ENCODE results near the gene RBP5. TPM values are rescaled to one million over a fixed set of nuclear protein-coding genes. Genes with fewer than 3 reads are reported as not detected.

The RBP5 gene
- total and polyA plus RNA-seq, 10 of the 15 experiments (the other 5 are each of a cell fraction or from before 2014, with no cell fraction given) = 0.11 to 1.1 (median 0.31) TPM; not detected in 4

- Histone ChIP-seq H3K9me3 (replicated peaks; ENCODE audit: control insufficient read depth, insufficient read depth, low read length) (peaks cover 6% of the 10 kb centered on the region), H3K36me3 (ENCODE audit: control insufficient read depth in 2 of 2, insufficient read depth in 2 of 2, low read length in 1 of 2) (0 out of 4 replicates have a peak, but pooled peaks cover 0 to 3% of the 10 kb centered on the region in 2 experiments), H3K4me2 (ENCODE audit: control insufficient read depth, insufficient read depth) (no peak overlapping the region), H2AFZ (ENCODE audit: control insufficient read depth, low read depth, low read length) (no peak overlapping the region), H3K27ac (ENCODE audit: control insufficient read depth, insufficient read depth) (no peak overlapping the region), H3K4me3 (no peak overlapping the region), H4K20me1 (ENCODE audit: control insufficient read depth, insufficient read depth) (no peaks in the 10 kb centered on the region), H3K79me2 (ENCODE audit: control insufficient read depth, insufficient read depth, low read length) (no peaks in the 10 kb centered on the region), H3K9ac (ENCODE audit: control insufficient read depth, insufficient read depth, low read length) (no peak overlapping the region), H3K4me1 (ENCODE audit: control insufficient read depth, insufficient read depth, low read length) (no peaks in the 10 kb centered on the region), H3K27me3 (replicated peaks in 1 of 2; ENCODE audit: control insufficient read depth in 2 of 2, insufficient read depth in 2 of 2, low read length in 1 of 2) (no peaks in the 10 kb centered on the region)
- FAIRE-seq (no peak), ATAC-seq (no peak), DNase-seq (ENCODE audit: low read depth, low spot score) (no peak)
- ChIA-PET CTCF (interaction anchor here (1.5 to 1.6 kb wide), 2 partner anchors 10 to 11 kb away, joined by 4 to 16 read pairs; no protein-coding TSS in a partner anchor), RAD21 (ENCODE audit: unreplicated experiment) (no interaction called here), SMC1A (ENCODE audit: uncharacterized antibody, unreplicated experiment) (interaction anchor here (1.3 kb wide), 1 partner anchor 37 kb away, joined by 4 read pairs; no protein-coding TSS in a partner anchor), POLR2A (interaction anchor here (0.8 kb wide), 1 partner anchor 143 kb away, joined by 3 read pairs; no protein-coding TSS in a partner anchor)
- WGBS (ENCODE audit: insufficient coverage, insufficient replicate concordance, low lambda C conversion rate, missing lambda C conversion rate) = 37% methylated on average over 3 of the region's 3 CpGs
- no TSS peak for BruUV-seq (replicated peaks)
- intact Hi-C loops (cut with micrococcal nuclease; ENCODE audit: unreplicated experiment) = no loop called here
- in situ Hi-C loops (cut with MboI) = no loop called here
- TF ChIP-seq CBX3 (IDR thresholded peaks at IDR 0.05; ENCODE audit: borderline replicate concordance, low read depth) (no peak), ZBTB11 (CRISPR knock-in tag; IDR thresholded peaks at IDR 0.05) (no peak), USF1 (IDR thresholded peaks at IDR 0.05; ENCODE audit: borderline replicate concordance, extremely low read length, insufficient read depth, low read depth, low read length) (no peak), TCF3 (IDR thresholded peaks at IDR 0.05; ENCODE audit: borderline replicate concordance, insufficient read depth, low read depth, low read length) (no peak), BMI1 (IDR thresholded peaks at IDR 0.05; ENCODE audit: borderline replicate concordance) (no peak), SRF (IDR thresholded peaks at IDR 0.05; ENCODE audit: low read depth in 2 of 2, low read length in 2 of 2) (no peak), BCL3 (IDR thresholded peaks at IDR 0.05; ENCODE audit: borderline replicate concordance, insufficient read depth, low read depth, low read length, poor library complexity, severe bottlenecking) (no peak), MYC (IDR thresholded peaks at IDR 0.05; ENCODE audit: insufficient read depth, insufficient read length, insufficient replicate concordance, low read length, severe bottlenecking) (no peak)
Observed at GRCh38 chr12:7102582-7102981, 26.1 kb downstream of the RBP5 start.
